Activated T-cell treated with anti-CD3 and anti-CD28 coated beads, Interleukin-2, amount 50 U/mL, for 24 hours (primary cell): Measurements from ENCODE around the gene PEX14.
"Not testable (repeated sequence)": the region's sequence is repeated elsewhere in the genome, so short reads cannot be mapped to it uniquely, and the experiment has no call there.

ENCODE experiments used
- DNase-seq: peaks from one replicate; pipeline ENCODE4 v3.0.0-alpha.2; 2020
- H3K27ac Mint-ChIP-seq: 2 replicates; pipeline ENCODE4 v1.8.0; 2020; ENCODE audit warnings: mild to moderate bottlenecking, mixed read lengths
- H3K27me3 Mint-ChIP-seq: 2 replicates; pipeline ENCODE4 v1.8.0; 2020; ENCODE audit warnings: mixed read lengths
- H3K36me3 Mint-ChIP-seq: 2 replicates; pipeline ENCODE4 v1.8.0; 2020; ENCODE audit warnings: low read depth, mixed read lengths
- H3K4me1 Mint-ChIP-seq: 2 replicates; pipeline ENCODE4 v1.8.0; 2020; ENCODE audit warnings: low read depth, mixed read lengths
- H3K4me3 Mint-ChIP-seq: 2 replicates; pipeline ENCODE4 v1.8.0; 2020; ENCODE audit warnings: mild to moderate bottlenecking, moderate library complexity, mixed read lengths
- H3K9me3 Mint-ChIP-seq: 2 replicates; pipeline ENCODE4 v1.8.0; 2020; ENCODE audit warnings: mixed read lengths

Gene PEX14, protein sequence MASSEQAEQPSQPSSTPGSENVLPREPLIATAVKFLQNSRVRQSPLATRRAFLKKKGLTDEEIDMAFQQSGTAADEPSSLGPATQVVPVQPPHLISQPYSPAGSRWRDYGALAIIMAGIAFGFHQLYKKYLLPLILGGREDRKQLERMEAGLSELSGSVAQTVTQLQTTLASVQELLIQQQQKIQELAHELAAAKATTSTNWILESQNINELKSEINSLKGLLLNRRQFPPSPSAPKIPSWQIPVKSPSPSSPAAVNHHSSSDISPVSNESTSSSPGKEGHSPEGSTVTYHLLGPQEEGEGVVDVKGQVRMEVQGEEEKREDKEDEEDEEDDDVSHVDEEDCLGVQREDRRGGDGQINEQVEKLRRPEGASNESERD

GRCh38 chr1:10474613-10475507, at the start of gene PEX14:
Gene PEX14 (plus strand): TSS chr1:10474950. CDS start chr1:10474967, 17 bp downstream.
- Mint-ChIP-seq H3K4me1 (peaks cover 48% of the 10 kb centered on the region), H3K4me3 (peak within 1 kb of the TSS; percentile 93), H3K27me3 (no peaks in the 10 kb centered on the region)

GRCh38 chr1:10425826-10426534, 48.8 kb upstream of the PEX14 start:
- H3K27ac Mint-ChIP-seq, H3K4me3 Mint-ChIP-seq, H3K27me3 Mint-ChIP-seq, DNase-seq, H3K9me3 Mint-ChIP-seq: not testable (repeated sequence)
- Mint-ChIP-seq H3K4me1 (peaks cover 17% of the 10 kb centered on the region), H3K36me3 (peaks cover 21% of the 10 kb centered on the region)

More at GRCh38 chr1:10474613-10475507, at the start of gene PEX14:
- Mint-ChIP-seq H3K36me3 (peaks cover 37% of the 10 kb centered on the region), H3K9me3 (no peaks in the 10 kb centered on the region), H3K27ac (peak within 1 kb of the TSS; percentile 90)
- peak; percentile 90 for DNase-seq

GRCh38 chr1:10426535-10426848, 48.3 kb upstream of the PEX14 start:
- not testable (repeated sequence) for H3K4me3 Mint-ChIP-seq, H3K9me3 Mint-ChIP-seq, DNase-seq, H3K27me3 Mint-ChIP-seq, H3K27ac Mint-ChIP-seq
- Mint-ChIP-seq H3K36me3 (peaks cover 20% of the 10 kb centered on the region), H3K4me1 (peaks cover 22% of the 10 kb centered on the region)

DNA sequence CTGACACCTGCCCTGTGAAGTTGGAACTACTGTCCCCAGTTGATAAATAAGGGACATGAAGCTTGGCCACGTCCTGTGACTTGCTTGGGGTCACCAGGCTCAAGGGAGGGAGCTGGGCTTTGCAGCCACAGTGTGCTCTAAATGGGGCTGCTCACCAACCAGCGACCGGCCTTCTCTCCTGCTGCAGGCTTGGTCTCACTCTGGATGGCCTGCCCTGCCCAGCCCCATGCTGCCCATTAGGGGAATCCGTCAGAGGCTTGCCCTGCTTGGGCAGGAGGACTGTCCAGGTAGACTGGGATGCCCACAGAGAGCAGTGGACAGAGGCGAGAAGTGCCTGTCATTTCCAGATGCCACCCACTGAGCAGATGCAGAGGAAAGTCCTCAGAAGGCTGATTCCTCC, 45.8 kb upstream of the PEX14 start:
- Mint-ChIP-seq H3K27ac (no peak overlapping the region), H3K9me3 (no peaks in the 10 kb centered on the region), H3K27me3 (no peaks in the 10 kb centered on the region), H3K4me1 (peaks cover 34% of the 10 kb centered on the region), H3K4me3 (no peak overlapping the region), H3K36me3 (peaks cover 15% of the 10 kb centered on the region)
- no peak for DNase-seq

DNA sequence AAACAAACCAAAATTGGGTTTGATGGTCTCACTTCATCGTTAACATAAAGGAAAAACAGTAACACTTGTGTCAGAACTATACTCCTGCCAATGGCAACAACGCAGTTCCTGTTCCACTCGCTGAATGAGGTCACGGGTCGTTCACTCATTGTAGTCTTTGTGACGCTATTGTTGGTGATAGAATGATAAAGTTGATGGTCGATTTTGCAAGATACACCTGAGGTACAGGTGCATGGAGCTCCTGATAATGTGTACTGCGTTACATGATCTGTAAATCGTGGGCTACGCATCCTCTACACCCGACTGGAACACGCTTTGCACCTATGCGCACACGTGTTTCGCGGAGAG, 44.9 kb upstream of the PEX14 start:
- H3K9me3 Mint-ChIP-seq: no peaks in the 10 kb centered on the region
- peaks cover 15% of the 10 kb centered on the region for H3K36me3 Mint-ChIP-seq
- H3K27me3 Mint-ChIP-seq: no peaks in the 10 kb centered on the region
- H3K27ac Mint-ChIP-seq: peak overlapping the region; percentile 98
- H3K4me3 Mint-ChIP-seq: peak overlapping the region; percentile 92
- peak; percentile 35 for DNase-seq
- H3K4me1 Mint-ChIP-seq: peaks cover 34% of the 10 kb centered on the region

- peak within 1 kb of the TSS; percentile 92 for H3K4me3 Mint-ChIP-seq
- H3K27ac Mint-ChIP-seq: peak within 1 kb of the TSS; percentile 98
- H3K36me3 Mint-ChIP-seq: peaks cover 21% of the 10 kb centered on the region
- H3K4me1 Mint-ChIP-seq: peaks cover 34% of the 10 kb centered on the region
- DNase-seq: peak; percentile 97
- no peaks in the 10 kb centered on the region for H3K27me3 Mint-ChIP-seq
- no peaks in the 10 kb centered on the region for H3K9me3 Mint-ChIP-seq
Observed at GRCh38 chr1:10430216-10431069, 44.3 kb upstream of the PEX14 start, which contains the start of gene CENPS. Gene CENPS (plus strand): TSS chr1:10430433. CDS start chr1:10430518, 85 bp downstream.

DNA sequence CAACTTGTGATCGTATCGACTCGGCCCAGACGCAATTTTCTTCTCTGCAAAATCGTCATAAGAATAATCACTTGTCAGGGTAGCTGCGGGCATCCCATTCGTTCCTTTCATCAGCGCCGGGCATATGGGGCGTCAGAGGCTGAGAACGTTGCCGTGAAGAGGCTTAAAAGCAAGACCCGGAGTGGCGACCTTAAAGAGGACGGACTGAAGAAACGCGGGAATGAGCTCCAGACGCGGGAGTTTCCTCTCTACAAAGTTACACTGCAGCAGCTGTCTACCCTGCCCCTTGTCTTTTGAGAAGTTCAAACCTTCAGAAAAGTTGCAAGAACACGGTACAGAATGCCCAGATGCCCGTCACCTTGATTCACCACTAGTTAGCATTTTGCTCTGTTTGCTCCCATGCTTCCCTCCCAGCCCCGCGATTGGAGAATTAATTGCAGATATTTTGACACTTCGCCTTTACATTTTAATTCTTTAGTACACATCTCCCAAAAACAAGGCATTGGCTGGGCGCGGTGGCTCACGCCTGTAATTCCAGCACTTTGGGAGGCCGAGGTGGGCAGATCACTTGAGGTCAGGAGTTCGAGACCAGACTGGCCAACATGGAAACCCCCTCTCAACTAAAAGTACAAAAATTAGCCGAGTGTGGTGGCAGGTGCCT, 43.5 kb upstream of the PEX14 start:
- DNase-seq: no peak
- Mint-ChIP-seq H3K27ac (peak overlapping the region; percentile 98), H3K36me3 (peaks cover 21% of the 10 kb centered on the region), H3K4me1 (peaks cover 34% of the 10 kb centered on the region), H3K27me3 (no peaks in the 10 kb centered on the region), H3K4me3 (peak overlapping the region; percentile 92), H3K9me3 (no peaks in the 10 kb centered on the region)

DNA sequence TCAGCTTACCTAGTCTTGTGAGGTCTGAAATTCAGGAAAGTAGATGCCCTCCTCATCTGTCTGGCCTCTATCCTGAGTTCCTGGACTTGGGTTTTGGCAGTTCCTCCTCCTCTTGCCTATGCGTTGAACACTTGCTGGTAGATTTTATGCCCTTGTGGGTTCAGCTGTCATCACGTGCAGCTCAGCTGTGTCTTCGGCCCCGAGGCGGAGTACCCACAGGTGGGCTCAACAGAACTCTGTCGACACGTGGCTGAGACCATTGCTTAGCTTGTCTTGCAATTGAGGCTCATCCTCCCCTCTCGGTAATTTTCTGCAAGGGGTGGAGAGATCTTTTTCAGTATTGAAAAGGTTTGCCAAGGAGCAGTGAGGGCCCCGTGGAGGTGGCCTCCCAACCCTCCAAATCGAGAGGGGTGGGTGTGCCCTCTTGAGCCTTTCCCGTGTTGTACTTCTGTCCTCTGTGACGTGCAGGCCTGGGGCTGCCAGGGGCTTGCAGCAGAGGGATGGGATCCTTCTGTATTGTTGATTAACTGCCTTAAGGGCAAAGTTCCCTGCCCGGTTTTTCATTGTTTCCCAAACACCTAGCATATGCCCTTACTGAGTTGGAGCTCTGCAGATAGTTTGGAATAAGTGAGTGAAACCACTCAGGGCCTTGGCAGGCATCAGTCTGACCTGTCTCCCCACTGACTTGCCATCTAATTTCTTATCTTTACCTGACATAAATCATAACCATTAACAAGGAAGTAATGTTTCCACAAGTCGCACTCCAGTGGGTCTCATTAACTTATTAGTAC, 41.6 kb upstream of the PEX14 start:
- Mint-ChIP-seq H3K9me3 (no peaks in the 10 kb centered on the region), H3K4me1 (peaks cover 30% of the 10 kb centered on the region), H3K4me3 (no peak overlapping the region), H3K27ac (no peak overlapping the region), H3K36me3 (peaks cover 27% of the 10 kb centered on the region), H3K27me3 (no peaks in the 10 kb centered on the region)
- DNase-seq: no peak

GRCh38 chr1:10433790-10434189, 41.0 kb upstream of the PEX14 start:
- no peaks in the 10 kb centered on the region for H3K27me3 Mint-ChIP-seq
- H3K27ac Mint-ChIP-seq: no peak overlapping the region
- peaks cover 31% of the 10 kb centered on the region for H3K36me3 Mint-ChIP-seq
- H3K4me1 Mint-ChIP-seq: peaks cover 27% of the 10 kb centered on the region
- DNase-seq: no peak
- H3K9me3 Mint-ChIP-seq: no peaks in the 10 kb centered on the region
- no peak overlapping the region for H3K4me3 Mint-ChIP-seq

DNA sequence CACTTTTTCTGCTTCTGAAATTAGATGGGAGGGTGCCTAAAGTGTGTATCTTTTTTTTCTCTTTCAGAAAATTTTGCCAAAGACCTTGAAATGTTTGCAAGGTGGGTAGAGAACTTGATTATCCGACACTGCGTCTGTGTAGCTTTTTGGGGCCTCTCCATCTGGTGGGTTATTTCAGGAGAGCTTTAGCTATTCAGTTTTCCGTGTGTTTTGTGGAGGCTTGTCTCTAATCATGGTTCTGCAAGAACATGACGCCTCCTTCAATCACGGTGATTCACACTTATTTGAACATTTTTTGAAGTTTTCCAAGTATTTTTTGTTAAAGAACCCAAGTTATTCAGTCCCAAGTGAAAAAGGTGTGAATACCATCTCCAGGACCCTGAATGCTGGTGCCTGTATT, 40.2 kb upstream of the PEX14 start:
- Mint-ChIP-seq H3K36me3 (peaks cover 34% of the 10 kb centered on the region), H3K4me3 (no peak overlapping the region), H3K9me3 (no peaks in the 10 kb centered on the region), H3K27me3 (no peaks in the 10 kb centered on the region), H3K4me1 (peaks cover 25% of the 10 kb centered on the region), H3K27ac (no peak overlapping the region)
- no peak for DNase-seq

- Mint-ChIP-seq H3K9me3 (no peaks in the 10 kb centered on the region), H3K27me3 (no peaks in the 10 kb centered on the region), H3K4me1 (peaks cover 8% of the 10 kb centered on the region), H3K4me3 (no peak overlapping the region), H3K36me3 (peaks cover 36% of the 10 kb centered on the region), H3K27ac (no peak overlapping the region)
- no peak for DNase-seq
Observed at GRCh38 chr1:10437052-10437451, 37.7 kb upstream of the PEX14 start.

DNA sequence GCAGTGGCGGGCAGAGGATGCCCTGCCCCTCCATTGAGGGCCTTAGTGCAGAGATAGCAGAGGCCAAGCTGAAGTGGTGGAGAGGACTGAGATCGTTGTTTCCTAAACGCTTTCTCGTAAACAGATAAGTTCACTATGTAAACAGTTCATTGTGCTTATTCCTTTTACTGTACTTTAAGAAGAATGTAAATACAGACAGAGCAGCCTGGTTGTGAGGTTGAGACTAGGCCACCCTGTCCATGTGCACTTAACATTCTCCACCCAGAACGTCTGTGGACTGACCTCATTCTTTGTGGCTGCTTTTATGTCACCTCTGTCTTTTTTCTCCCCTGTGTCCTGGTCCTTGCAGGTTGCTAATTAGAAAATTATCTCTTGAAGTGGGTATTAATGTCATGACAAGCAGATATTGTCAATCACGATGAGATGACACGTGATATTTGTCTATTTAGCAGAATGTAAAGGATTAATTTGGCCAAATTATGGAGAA, 36.0 kb upstream of the PEX14 start:
- Mint-ChIP-seq H3K27ac (no peak overlapping the region), H3K27me3 (no peaks in the 10 kb centered on the region), H3K4me1 (no peaks in the 10 kb centered on the region), H3K4me3 (no peak overlapping the region), H3K9me3 (no peaks in the 10 kb centered on the region), H3K36me3 (peaks cover 32% of the 10 kb centered on the region)
- no peak for DNase-seq

DNA sequence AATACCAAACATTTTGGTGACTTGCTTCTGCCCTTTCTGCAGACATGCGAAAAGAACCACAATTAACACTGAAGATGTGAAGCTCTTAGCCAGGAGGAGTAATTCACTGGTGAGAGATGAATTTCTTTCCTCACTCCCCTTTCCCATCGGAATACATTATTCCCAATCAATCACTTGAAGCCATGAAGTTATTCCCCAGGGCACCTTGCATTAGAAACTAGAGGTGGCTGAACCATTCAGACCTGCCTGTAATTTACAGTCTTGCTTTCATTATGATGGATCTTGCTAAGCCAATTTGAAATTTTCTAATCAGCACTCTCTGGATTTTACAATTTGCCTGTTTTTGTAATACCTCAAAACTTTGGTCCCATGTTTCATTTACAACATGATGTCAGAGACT, 34.4 kb upstream of the PEX14 start:
- H3K27me3 Mint-ChIP-seq: no peaks in the 10 kb centered on the region
- no peak overlapping the region for H3K4me3 Mint-ChIP-seq
- H3K36me3 Mint-ChIP-seq: peaks cover 38% of the 10 kb centered on the region
- no peak overlapping the region for H3K27ac Mint-ChIP-seq
- no peak for DNase-seq
- peaks cover 5% of the 10 kb centered on the region for H3K4me1 Mint-ChIP-seq
- no peaks in the 10 kb centered on the region for H3K9me3 Mint-ChIP-seq
